Urinary bladder (tissue), 4 donors: Measurements from ENCODE around the gene CCDC152. TPM values are rescaled to one million over a fixed set of nuclear protein-coding genes. Genes with fewer than 3 reads are reported as not detected.
A peak's percentile ranks its signal among the peaks of the same experiment; 100 is the strongest.

Experiments used
- DNase-seq: peaks from one replicate; pipeline ENCODE4 v3.0.0-alpha.2; 2015; ENCODE audit errors: extremely low spot score
- H3K27ac ChIP-seq: one replicate; pipeline ENCODE4 v1.5.1; 2013; ENCODE audit warnings: low read depth, mild to moderate bottlenecking, moderate library complexity
- H3K36me3 ChIP-seq: one replicate; pipeline ENCODE4 v1.6.1; 2013; ENCODE audit warnings: mild to moderate bottlenecking, moderate library complexity; ENCODE audit not compliant: insufficient read depth
- H3K4me1 ChIP-seq: one replicate; pipeline ENCODE4 v1.6.1; 2013; ENCODE audit warnings: mild to moderate bottlenecking, moderate library complexity; ENCODE audit not compliant: insufficient read depth
- H3K4me3 ChIP-seq: one replicate; pipeline ENCODE4 v1.5.1; 2013; ENCODE audit warnings: low read depth, low read length
- WGBS: extraction: QIAGEN DNeasy Blood & Tissue Kit; methylation state at CpG from one replicate; pipeline ENCODE4 v1.1.7; 2013; 5-methylcytosine and 5-hydroxymethylcytosine counted together
- polyA plus RNA-seq: library from polyadenylated mRNA; stranded (reverse); fragments of 200-250 nt; gene quantifications from one replicate; pipeline ENCODE4 v1.2.3, GENCODE V29; 2013
- total RNA-seq: library from RNA; depleted of rRNA; stranded (reverse); fragments of >200 nt; gene quantifications from one replicate; pipeline ENCODE4 v1.2.3, GENCODE V29; 2014
- donor health status: healthy with polysubstance abuse.
- donor health status: healthy.

Gene CCDC152
- total and polyA plus RNA-seq, 2 donors, result 2.1 to 3.3 TPM

- Histone ChIP-seq H3K27ac (no peak overlapping the region), H3K4me3 (no peak overlapping the region), H3K4me1 (no peaks in the 10 kb centered on the region), H3K36me3 (no peaks in the 10 kb centered on the region)
- 90% methylated on average over 6 of the region's 6 CpGs for WGBS
- no peak for DNase-seq
These were observed 41.9 kb downstream of the CCDC152 start for GRCh38 chr5:42798284-42799240.

- Histone ChIP-seq H3K36me3 (no peaks in the 10 kb centered on the region), H3K4me1 (no peaks in the 10 kb centered on the region), H3K27ac (no peak overlapping the region), H3K4me3 (no peak overlapping the region)
- DNase-seq, result no peak
These were observed 42.6 kb downstream of the CCDC152 start for GRCh38 chr5:42799241-42799608.

- WGBS, result 92% methylated on average over 9 of the region's 9 CpGs
- no peaks in the 10 kb centered on the region for H3K36me3 ChIP-seq
- no peaks in the 10 kb centered on the region for H3K4me1 ChIP-seq
- no peak overlapping the region for H3K27ac ChIP-seq
- H3K4me3 ChIP-seq, result no peak overlapping the region
- no peak for DNase-seq
These were observed 43.1 kb downstream of the CCDC152 start for GRCh38 chr5:42799668-42800114.

- Histone ChIP-seq H3K4me3 (no peak overlapping the region), H3K4me1 (no peaks in the 10 kb centered on the region), H3K27ac (no peak overlapping the region), H3K36me3 (no peaks in the 10 kb centered on the region)
- 78% methylated on average over 8 of the region's 8 CpGs for WGBS
- DNase-seq, result no peak
These were observed 44.2 kb downstream of the CCDC152 start for GRCh38 chr5:42800748-42801330.

GRCh38 chr5:42801516-42802166 lies 45.0 kb downstream of the CCDC152 start:
- no peaks in the 10 kb centered on the region for H3K36me3 ChIP-seq
- no peak overlapping the region for H3K4me3 ChIP-seq
- 91% methylated on average over 6 of the region's 6 CpGs for WGBS
- no peaks in the 10 kb centered on the region for H3K4me1 ChIP-seq
- DNase-seq, result no peak
- no peak overlapping the region for H3K27ac ChIP-seq

- Histone ChIP-seq H3K4me3 (no peak overlapping the region), H3K36me3 (peaks cover 3% of the 10 kb centered on the region), H3K4me1 (no peaks in the 10 kb centered on the region), H3K27ac (no peak overlapping the region)
- WGBS, result 98% methylated on average over 4 of the region's 4 CpGs
- DNase-seq, result no peak
These were observed 48.2 kb downstream of the CCDC152 start for GRCh38 chr5:42804717-42805339.

GRCh38 chr5:42806004-42806700 lies 49.5 kb downstream of the CCDC152 start:
- 72% methylated on average over 2 of the region's 2 CpGs for WGBS
- Histone ChIP-seq H3K27ac (no peak overlapping the region), H3K36me3 (peaks cover 3% of the 10 kb centered on the region), H3K4me3 (no peak overlapping the region), H3K4me1 (no peaks in the 10 kb centered on the region)
- no peak for DNase-seq

GRCh38 chr5:42806701-42807262 lies 50.2 kb downstream of the CCDC152 start:
- WGBS, result 94% methylated on average over 3 of the region's 3 CpGs
- Histone ChIP-seq H3K4me3 (no peak overlapping the region), H3K36me3 (peaks cover 3% of the 10 kb centered on the region), H3K27ac (no peak overlapping the region), H3K4me1 (no peaks in the 10 kb centered on the region)
- DNase-seq, result no peak

- Histone ChIP-seq H3K4me3 (peak overlapping the region; percentile 16), H3K4me1 (no peaks in the 10 kb centered on the region), H3K27ac (no peak overlapping the region), H3K36me3 (peaks cover 3% of the 10 kb centered on the region)
- no peak for DNase-seq
- 58% methylated on average over 2 of the region's 2 CpGs for WGBS
These were observed 51.3 kb downstream of the CCDC152 start for GRCh38 chr5:42807722-42808447.

- DNase-seq, result no peak
- peak overlapping the region; percentile 22 for H3K4me3 ChIP-seq
- H3K36me3 ChIP-seq, result peaks cover 3% of the 10 kb centered on the region
- H3K27ac ChIP-seq, result no peak overlapping the region
- WGBS, result 83% methylated on average over 4 of the region's 4 CpGs
- no peaks in the 10 kb centered on the region for H3K4me1 ChIP-seq
These were observed 52.4 kb downstream of the CCDC152 start for GRCh38 chr5:42808888-42809611.

GRCh38 chr5:42810834-42811590 lies 54.4 kb downstream of the CCDC152 start:
- H3K4me3 ChIP-seq, result peak overlapping the region; percentile 63
- H3K4me1 ChIP-seq, result no peaks in the 10 kb centered on the region
- peak overlapping the region; percentile 60 for H3K27ac ChIP-seq
- H3K36me3 ChIP-seq, result peaks cover 3% of the 10 kb centered on the region
- 67% methylated on average over 3 of the region's 3 CpGs for WGBS
- no peak for DNase-seq
